Astrocyte of the spinal cord (primary cell): ENCODE measurements around the gene GNGT1.
A peak's percentile ranks its signal among the peaks of the same experiment; 100 is the strongest.

Source experiments
- DNase-seq: peaks from one replicate; pipeline ENCODE4 v3.0.0; 2011; ENCODE audit warnings: low read depth, low spot score
- H3K4me3 ChIP-seq: 2 replicates; pipeline ENCODE4 v1.5.1; 2011; ENCODE audit warnings: low read depth, mild to moderate bottlenecking, low read length, moderate library complexity
- in situ Hi-C: cut with HindIII; loops from 2 replicates; pipeline ENCODE4 v1.10.0; 2017; ENCODE audit warnings: low sequenced_read_pairs
- TF ChIP-seq, protein P1 (sequence below): IDR thresholded peaks from 2 replicates; pipeline ENCODE4 v1.5.1; 2012; ENCODE audit warnings: low read depth, mild to moderate bottlenecking, low read length, inconsistent platforms

Gene GNGT1

DNA sequence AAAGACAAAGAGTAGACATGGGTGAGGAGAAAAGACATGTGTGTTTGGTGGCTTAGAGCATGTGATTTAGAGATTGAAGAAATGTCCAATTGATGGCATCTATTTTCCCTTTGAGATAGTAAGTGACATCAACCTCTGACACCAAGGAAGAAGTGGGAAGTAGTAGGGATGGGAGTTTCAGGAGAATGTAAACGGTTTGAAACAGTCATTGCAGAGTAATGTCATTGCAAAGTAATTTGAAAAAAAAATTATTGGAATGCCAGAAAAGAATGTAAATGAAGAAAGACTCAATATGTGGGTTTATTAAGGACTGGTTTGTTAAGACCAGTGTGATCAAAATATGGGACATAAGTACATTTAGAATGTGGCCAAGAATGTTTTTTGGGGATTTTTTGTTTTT, 41.7 kb downstream of the GNGT1 start:
- in situ Hi-C loops = no loop called here

DNA sequence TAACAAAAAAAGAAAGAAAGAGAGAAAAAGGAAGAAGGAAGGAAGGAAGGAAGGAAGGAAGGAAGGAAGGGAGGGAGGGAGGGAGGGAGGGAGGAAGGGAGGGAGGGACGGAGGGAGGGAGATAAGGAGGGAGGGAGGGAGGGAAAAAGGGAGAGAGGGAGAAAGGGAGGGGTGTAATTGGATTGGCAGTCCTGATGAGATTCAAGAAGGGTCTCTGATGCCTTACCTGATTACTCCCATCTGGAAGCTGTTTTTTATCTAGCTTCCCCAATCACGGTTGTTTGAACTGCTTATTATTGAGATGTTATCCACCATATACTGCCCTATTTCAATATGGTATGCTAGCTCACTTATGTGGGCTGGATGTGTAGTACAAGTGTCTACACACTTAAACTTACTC, 42.5 kb downstream of the GNGT1 start:
- no peak for DNase-seq
- TF ChIP-seq, protein P1, sequence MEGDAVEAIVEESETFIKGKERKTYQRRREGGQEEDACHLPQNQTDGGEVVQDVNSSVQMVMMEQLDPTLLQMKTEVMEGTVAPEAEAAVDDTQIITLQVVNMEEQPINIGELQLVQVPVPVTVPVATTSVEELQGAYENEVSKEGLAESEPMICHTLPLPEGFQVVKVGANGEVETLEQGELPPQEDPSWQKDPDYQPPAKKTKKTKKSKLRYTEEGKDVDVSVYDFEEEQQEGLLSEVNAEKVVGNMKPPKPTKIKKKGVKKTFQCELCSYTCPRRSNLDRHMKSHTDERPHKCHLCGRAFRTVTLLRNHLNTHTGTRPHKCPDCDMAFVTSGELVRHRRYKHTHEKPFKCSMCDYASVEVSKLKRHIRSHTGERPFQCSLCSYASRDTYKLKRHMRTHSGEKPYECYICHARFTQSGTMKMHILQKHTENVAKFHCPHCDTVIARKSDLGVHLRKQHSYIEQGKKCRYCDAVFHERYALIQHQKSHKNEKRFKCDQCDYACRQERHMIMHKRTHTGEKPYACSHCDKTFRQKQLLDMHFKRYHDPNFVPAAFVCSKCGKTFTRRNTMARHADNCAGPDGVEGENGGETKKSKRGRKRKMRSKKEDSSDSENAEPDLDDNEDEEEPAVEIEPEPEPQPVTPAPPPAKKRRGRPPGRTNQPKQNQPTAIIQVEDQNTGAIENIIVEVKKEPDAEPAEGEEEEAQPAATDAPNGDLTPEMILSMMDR = no peak
- no peak overlapping the region for H3K4me3 ChIP-seq
- in situ Hi-C loops = no loop called here

More for the DNA sequence above, 41.7 kb downstream of the GNGT1 start:
- DNase-seq = no peak
- TF ChIP-seq, protein P1 = no peak
- no peak overlapping the region for H3K4me3 ChIP-seq

DNA sequence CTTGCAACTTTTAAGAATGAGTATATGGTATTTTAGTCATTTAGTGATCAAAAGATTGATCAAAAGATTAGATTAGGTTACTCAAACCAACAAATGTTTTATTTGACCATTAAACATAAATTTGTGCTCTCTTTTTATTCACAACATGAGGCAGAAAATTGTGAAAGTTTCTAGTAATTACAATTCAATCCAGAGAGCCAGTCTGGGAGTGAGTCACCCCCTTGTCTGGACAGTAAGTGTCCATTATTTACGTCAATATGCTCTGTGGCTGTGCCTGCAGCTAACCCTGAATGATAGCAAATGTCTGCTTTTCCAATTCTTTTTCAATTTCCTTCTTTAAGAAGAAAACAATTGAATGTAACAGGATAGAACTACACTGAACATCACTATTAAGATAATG, 43.1 kb downstream of the GNGT1 start:
- in situ Hi-C loops = no loop called here
- H3K4me3 ChIP-seq = no peak overlapping the region
- TF ChIP-seq, protein P1 = no peak
- DNase-seq = peak; percentile 85

DNA sequence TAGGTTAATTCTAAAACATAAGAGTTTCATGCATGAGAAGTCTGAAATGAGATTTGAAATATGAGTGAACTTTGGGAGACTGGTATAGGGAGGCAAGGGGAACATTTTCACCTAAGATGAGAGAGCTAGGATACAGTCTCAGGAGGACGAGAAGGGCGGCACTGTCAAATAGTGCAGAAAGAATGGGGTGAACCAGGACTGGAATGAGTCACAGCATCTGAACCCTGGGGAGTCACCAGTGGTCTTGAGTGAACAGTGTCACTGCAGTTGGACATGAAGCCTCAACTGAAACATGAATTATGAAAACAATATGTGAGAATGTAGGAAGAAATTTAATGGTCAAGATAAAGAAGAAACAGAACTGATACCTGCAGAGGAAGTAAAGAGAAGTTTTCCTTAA, 48.9 kb downstream of the GNGT1 start:
- DNase-seq = no peak
- in situ Hi-C loops = no loop called here
- TF ChIP-seq, protein P1 = no peak
- H3K4me3 ChIP-seq = no peak overlapping the region

DNA sequence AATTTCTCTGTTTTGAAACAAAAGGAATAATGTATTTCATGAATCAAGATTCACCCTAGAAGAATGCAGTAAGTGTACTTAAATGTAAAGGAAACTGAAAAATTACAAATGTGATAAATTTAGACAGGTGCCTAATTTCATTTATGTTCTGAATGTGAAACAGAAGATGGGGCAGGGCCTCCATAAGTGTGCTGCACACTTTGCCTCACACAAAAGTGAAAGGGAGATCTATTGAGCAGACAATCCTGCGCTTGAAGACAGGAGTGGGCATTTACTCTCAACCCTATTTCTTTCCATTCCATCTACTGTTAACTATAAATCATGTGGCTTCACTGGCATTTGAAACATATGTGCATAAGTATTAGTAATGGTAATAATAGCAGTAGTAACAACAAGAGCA, 51.4 kb downstream of the GNGT1 start:
- in situ Hi-C loops = no loop called here
- DNase-seq = no peak
- TF ChIP-seq, protein P1 = no peak
- no peak overlapping the region for H3K4me3 ChIP-seq

DNA sequence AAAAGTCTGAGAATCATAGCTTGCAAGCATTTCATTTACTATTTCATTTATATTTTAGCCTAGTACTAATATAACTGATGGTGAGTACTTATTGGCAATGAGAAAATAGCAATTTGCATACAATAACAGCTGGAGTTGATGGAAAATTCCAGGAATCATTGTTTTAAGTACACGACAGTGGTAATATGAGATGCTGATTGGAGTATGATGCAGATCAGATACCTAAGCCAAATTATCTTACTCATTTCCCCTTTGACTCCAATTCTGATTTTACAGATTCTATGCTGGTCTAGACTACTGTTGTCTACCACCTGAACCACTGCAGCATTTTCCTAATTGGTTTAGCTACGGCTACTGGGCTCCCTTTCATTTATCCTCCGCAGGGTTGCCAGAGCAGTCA, 51.8 kb downstream of the GNGT1 start:
- in situ Hi-C loops = no loop called here
- DNase-seq = peak; percentile 42
- TF ChIP-seq, protein P1 = no peak
- no peak overlapping the region for H3K4me3 ChIP-seq

DNA sequence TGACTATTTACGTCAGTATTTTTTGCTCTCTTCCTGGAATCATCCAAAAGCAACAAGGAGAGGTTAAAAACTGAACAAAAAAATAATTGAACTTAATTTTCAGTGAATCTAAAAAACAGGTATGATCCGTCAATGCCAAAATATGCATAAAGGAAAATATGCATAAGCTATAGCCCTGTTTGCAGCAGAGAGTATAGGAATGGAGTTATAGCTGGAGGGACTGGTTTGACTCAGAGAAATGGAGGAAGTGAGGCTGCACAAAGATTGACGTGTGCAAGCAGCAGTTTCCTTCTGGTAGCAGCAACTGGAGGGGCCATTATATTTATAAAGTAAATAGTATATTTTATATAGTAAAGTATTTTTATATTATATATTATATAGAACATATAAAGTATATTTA, 52.3 kb downstream of the GNGT1 start:
- no peak for DNase-seq
- in situ Hi-C loops = no loop called here
- no peak overlapping the region for H3K4me3 ChIP-seq
- TF ChIP-seq, protein P1 = no peak
